KMS-11 (cell line): ENCODE results near the gene MTHFD2.
"Not testable (repeated sequence)": the region's sequence is repeated elsewhere in the genome, so short reads cannot be mapped to it uniquely, and the experiment has no call there.

Experiments used
- H2AFZ ChIP-seq: fragments of 200-600 bp; sonication (generic); 2 replicates; pipeline ENCODE4 v1.6.1; 2016; ENCODE audit warnings: antibody characterized with exemption, mixed run types, low read depth
- H3K27ac ChIP-seq: fragments of 200-600 bp; sonication (generic); 2 replicates; pipeline ENCODE4 v1.6.1; 2016; ENCODE audit warnings: mild to moderate bottlenecking, mixed run types
- H3K27me3 ChIP-seq: fragments of 200-600 bp; sonication (generic); 2 replicates; pipeline ENCODE4 v1.6.1; 2017; ENCODE audit warnings: mild to moderate bottlenecking, low read depth, mixed run types, moderate library complexity; ENCODE audit not compliant: insufficient read depth
- H3K36me3 ChIP-seq: fragments of 200-600 bp; sonication (generic); 2 replicates; pipeline ENCODE4 v1.6.1; 2017; ENCODE audit warnings: mild to moderate bottlenecking, mixed run types; ENCODE audit not compliant: insufficient read depth
- H3K4me1 ChIP-seq: fragments of 200-600 bp; sonication (generic); 2 replicates; pipeline ENCODE4 v1.6.1; 2016; ENCODE audit warnings: mild to moderate bottlenecking, low read depth, mixed run types; ENCODE audit not compliant: poor library complexity, severe bottlenecking
- H3K4me2 ChIP-seq: fragments of 200-600 bp; sonication (generic); 2 replicates; pipeline ENCODE4 v1.7.0; 2016; ENCODE audit warnings: mild to moderate bottlenecking, mixed run types
- H3K4me3 ChIP-seq: fragments of 200-600 bp; sonication (generic); IDR thresholded peaks from 2 replicates; pipeline ENCODE4 v1.6.1; 2017; ENCODE audit warnings: low read depth, low read length, mixed read lengths; ENCODE audit not compliant: insufficient read depth
- H3K79me2 ChIP-seq: fragments of 200-600 bp; sonication (generic); 2 replicates; pipeline ENCODE4 v1.6.1; 2016; ENCODE audit warnings: low read depth, mixed run types; ENCODE audit not compliant: insufficient read depth
- H3K9ac ChIP-seq: fragments of 200-600 bp; sonication (generic); 2 replicates; pipeline ENCODE4 v1.6.1; 2016; ENCODE audit warnings: mild to moderate bottlenecking, mixed run types
- H4K20me1 ChIP-seq: fragments of 200-600 bp; sonication (generic); 2 replicates; pipeline ENCODE4 v1.6.1; 2016; ENCODE audit warnings: mild to moderate bottlenecking, mixed run types; ENCODE audit not compliant: insufficient read depth
- TF ChIP-seq, protein P1 (sequence below): fragments of 200-600 bp; sonication (generic); conservative IDR thresholded peaks from 2 replicates; pipeline ENCODE4 v1.6.1; 2017; ENCODE audit warnings: low read depth, mild to moderate bottlenecking, antibody characterized with exemption, low read length, moderate library complexity, mixed read lengths

The MTHFD2 gene

GRCh38 chr2:74228772-74229171 lies 30.4 kb downstream of the MTHFD2 start:
- Histone ChIP-seq H3K36me3 (no peaks in the 10 kb centered on the region), H2AFZ (no peak overlapping the region), H3K4me2 (no peak overlapping the region), H3K4me1 (no peaks in the 10 kb centered on the region), H3K9ac (no peak overlapping the region), H4K20me1 (no peaks in the 10 kb centered on the region), H3K4me3 (no peak overlapping the region), H3K79me2 (no peaks in the 10 kb centered on the region), H3K27ac (no peak overlapping the region), H3K27me3 (no peaks in the 10 kb centered on the region)
- TF ChIP-seq, protein P1, sequence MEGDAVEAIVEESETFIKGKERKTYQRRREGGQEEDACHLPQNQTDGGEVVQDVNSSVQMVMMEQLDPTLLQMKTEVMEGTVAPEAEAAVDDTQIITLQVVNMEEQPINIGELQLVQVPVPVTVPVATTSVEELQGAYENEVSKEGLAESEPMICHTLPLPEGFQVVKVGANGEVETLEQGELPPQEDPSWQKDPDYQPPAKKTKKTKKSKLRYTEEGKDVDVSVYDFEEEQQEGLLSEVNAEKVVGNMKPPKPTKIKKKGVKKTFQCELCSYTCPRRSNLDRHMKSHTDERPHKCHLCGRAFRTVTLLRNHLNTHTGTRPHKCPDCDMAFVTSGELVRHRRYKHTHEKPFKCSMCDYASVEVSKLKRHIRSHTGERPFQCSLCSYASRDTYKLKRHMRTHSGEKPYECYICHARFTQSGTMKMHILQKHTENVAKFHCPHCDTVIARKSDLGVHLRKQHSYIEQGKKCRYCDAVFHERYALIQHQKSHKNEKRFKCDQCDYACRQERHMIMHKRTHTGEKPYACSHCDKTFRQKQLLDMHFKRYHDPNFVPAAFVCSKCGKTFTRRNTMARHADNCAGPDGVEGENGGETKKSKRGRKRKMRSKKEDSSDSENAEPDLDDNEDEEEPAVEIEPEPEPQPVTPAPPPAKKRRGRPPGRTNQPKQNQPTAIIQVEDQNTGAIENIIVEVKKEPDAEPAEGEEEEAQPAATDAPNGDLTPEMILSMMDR, result no peak

GRCh38 chr2:74229865-74230264 lies 31.4 kb downstream of the MTHFD2 start:
- H3K27ac ChIP-seq, H4K20me1 ChIP-seq, H3K79me2 ChIP-seq, H3K4me2 ChIP-seq, H3K27me3 ChIP-seq, H3K4me1 ChIP-seq, H3K9ac ChIP-seq, H2AFZ ChIP-seq, H3K4me3 ChIP-seq, H3K36me3 ChIP-seq: not testable (repeated sequence)

GRCh38 chr2:74232426-74232825 lies 34.0 kb downstream of the MTHFD2 start:
- no peaks in the 10 kb centered on the region for H3K36me3 ChIP-seq
- no peak overlapping the region for H3K4me2 ChIP-seq
- H4K20me1 ChIP-seq, result no peaks in the 10 kb centered on the region
- H3K4me1 ChIP-seq, result no peaks in the 10 kb centered on the region
- H3K4me3 ChIP-seq, result no peak overlapping the region
- H3K79me2 ChIP-seq, result no peaks in the 10 kb centered on the region
- H3K27ac ChIP-seq, result no peak overlapping the region
- no peak overlapping the region for H2AFZ ChIP-seq
- H3K27me3 ChIP-seq, result no peaks in the 10 kb centered on the region
- TF ChIP-seq, protein P1, result no peak
- no peak overlapping the region for H3K9ac ChIP-seq

DNA sequence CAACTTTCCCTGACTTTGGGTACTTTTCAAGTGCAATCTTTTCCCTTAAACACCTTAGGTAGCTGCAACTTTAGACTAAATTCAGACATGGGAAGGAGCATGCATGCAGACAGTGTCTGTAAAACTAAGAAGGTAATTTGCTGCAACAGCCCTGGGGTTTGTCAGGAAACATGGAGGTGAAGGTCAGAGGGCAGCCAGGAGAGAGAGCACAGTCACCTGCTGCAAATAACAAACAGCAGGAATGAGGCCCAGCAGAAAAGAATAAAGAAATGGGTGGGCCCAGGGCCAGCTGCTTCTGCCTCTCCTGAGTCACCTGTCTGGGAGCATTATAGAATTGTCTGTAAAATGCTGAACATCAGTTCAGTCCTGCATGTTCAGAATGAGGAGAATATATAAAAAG lies 35.2 kb downstream of the MTHFD2 start:
- no peak overlapping the region for H3K4me2 ChIP-seq
- no peaks in the 10 kb centered on the region for H4K20me1 ChIP-seq
- no peaks in the 10 kb centered on the region for H3K27me3 ChIP-seq
- TF ChIP-seq, protein P1, result no peak
- H3K79me2 ChIP-seq, result no peaks in the 10 kb centered on the region
- H3K9ac ChIP-seq, result no peak overlapping the region
- H3K27ac ChIP-seq, result no peak overlapping the region
- no peak overlapping the region for H3K4me3 ChIP-seq
- H3K4me1 ChIP-seq, result no peaks in the 10 kb centered on the region
- no peak overlapping the region for H2AFZ ChIP-seq
- H3K36me3 ChIP-seq, result no peaks in the 10 kb centered on the region

GRCh38 chr2:74235041-74235440 lies 36.6 kb downstream of the MTHFD2 start:
- no peak overlapping the region for H2AFZ ChIP-seq
- H3K27ac ChIP-seq, result no peak overlapping the region
- no peak overlapping the region for H3K4me3 ChIP-seq
- TF ChIP-seq, protein P1, result no peak
- H3K4me2 ChIP-seq, result no peak overlapping the region
- no peaks in the 10 kb centered on the region for H3K79me2 ChIP-seq
- H3K36me3 ChIP-seq, result no peaks in the 10 kb centered on the region
- H4K20me1 ChIP-seq, result no peaks in the 10 kb centered on the region
- H3K4me1 ChIP-seq, result no peaks in the 10 kb centered on the region
- no peak overlapping the region for H3K9ac ChIP-seq
- no peaks in the 10 kb centered on the region for H3K27me3 ChIP-seq
